ENCODE results near the gene F11. TPM values are rescaled to one million over a fixed set of nuclear protein-coding genes. Genes with fewer than 3 reads are reported as not detected.

F11 gene
- total and polyA plus RNA-seq, 9 donors: 0.05 to 0.23 (median 0.20) TPM; not detected in 6

DNA sequence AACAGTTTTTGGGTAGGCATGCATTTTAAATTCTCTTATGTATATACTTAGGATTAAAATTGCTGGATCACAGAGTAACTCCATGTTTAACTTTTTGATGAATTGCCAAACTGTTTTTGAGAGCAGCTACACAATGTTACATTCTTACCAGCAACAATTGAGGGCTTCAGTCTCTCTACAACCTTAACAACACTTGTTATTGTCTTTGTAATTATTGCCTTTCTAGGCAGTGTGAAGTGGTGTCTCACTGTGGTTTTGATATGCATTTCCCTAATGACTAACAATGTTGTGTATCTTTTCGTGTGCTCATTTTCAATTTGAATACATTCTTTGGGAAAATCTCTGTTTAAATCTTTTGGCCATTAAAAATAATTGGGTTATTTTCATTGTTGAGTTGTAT lies 17.3 kb upstream of the F11 start:
- intact Hi-C loops (cut with DNase I): no loop called here
- no peak for DNase-seq
- H3K36me3 ChIP-seq: no peaks in the 10 kb centered on the region

DNA sequence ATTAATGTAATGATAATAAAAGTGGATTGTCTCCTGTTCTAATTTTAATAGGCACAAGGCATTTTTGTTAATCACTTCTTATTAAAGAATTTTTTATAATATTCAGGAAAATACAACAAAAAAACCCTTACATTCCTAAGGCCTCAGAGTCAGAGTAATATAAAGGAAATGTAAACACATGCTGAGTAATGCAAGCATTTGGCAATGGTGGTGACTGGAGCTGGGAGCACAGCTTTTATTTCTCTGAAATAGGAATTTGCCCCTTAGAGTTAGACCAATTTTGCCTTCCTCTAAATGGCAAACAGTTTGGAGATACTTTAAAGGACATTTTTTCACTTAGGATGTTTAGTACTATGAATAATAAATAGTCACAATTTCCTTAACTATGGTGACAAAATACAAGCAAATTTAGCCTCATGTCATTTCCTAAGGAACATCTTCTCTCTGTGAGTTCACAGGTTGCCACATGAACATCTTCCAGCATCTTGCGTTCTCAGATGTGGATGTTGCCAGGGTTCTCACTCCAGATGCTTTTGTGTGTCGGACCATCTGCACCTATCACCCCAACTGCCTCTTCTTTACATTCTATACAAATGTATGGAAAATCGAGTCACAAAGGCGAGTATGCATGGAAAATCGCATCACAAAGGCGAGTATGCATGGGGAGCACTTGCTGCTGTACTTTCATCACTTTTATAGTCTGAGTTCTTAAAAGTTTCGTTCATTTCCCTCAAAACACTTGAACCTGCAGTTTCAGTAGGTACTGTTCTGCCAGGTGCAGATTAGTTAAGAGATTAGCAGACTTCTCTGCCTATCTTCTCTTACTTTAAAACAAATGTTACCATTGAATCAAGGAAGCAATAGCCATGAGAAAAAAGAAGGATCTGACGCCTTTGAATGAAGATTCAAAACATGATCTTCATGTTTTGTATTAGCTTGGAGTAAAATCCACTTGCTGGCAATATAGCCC lies 15.9 kb upstream of the F11 start:
- H3K36me3 ChIP-seq: no peaks in the 10 kb centered on the region
- H3K9me3 ChIP-seq: no peaks in the 10 kb centered on the region
- no peak overlapping the region for H3K4me3 ChIP-seq
- intact Hi-C loops (cut with DNase I): no loop called here
- no peak for DNase-seq
- WGBS, 3 donors: 71 to 80% (median 72%) methylated on average over 8 of the region's 8 CpGs
- no peak for TF ChIP-seq EP300 (IDR thresholded peaks at IDR 0.05)
- TF ChIP-seq, protein P1, sequence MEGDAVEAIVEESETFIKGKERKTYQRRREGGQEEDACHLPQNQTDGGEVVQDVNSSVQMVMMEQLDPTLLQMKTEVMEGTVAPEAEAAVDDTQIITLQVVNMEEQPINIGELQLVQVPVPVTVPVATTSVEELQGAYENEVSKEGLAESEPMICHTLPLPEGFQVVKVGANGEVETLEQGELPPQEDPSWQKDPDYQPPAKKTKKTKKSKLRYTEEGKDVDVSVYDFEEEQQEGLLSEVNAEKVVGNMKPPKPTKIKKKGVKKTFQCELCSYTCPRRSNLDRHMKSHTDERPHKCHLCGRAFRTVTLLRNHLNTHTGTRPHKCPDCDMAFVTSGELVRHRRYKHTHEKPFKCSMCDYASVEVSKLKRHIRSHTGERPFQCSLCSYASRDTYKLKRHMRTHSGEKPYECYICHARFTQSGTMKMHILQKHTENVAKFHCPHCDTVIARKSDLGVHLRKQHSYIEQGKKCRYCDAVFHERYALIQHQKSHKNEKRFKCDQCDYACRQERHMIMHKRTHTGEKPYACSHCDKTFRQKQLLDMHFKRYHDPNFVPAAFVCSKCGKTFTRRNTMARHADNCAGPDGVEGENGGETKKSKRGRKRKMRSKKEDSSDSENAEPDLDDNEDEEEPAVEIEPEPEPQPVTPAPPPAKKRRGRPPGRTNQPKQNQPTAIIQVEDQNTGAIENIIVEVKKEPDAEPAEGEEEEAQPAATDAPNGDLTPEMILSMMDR (IDR thresholded peaks at IDR 0.05): no peak
- no peak for TF ChIP-seq POLR2A (IDR thresholded peaks at IDR 0.05)
- H3K27ac ChIP-seq: no peak overlapping the region
- H3K27me3 ChIP-seq: no peaks in the 10 kb centered on the region
- H3K4me1 ChIP-seq (ENCODE audit: insufficient read depth): no peaks in the 10 kb centered on the region

More for the DNA sequence above, 17.3 kb upstream of the F11 start:
- Histone ChIP-seq H3K27ac (no peak overlapping the region), H3K4me3 (no peak overlapping the region), H3K9me3 (no peaks in the 10 kb centered on the region), H3K4me1 (ENCODE audit: insufficient read depth) (no peaks in the 10 kb centered on the region), H3K27me3 (no peaks in the 10 kb centered on the region)
- WGBS, 3 donors: 80 to 89% (median 82%) methylated on average over 1 of the region's 1 CpG
- TF ChIP-seq POLR2A (IDR thresholded peaks at IDR 0.05) (no peak), EP300 (IDR thresholded peaks at IDR 0.05) (no peak)
- TF ChIP-seq, protein P1 (IDR thresholded peaks at IDR 0.05): no peak

DNA sequence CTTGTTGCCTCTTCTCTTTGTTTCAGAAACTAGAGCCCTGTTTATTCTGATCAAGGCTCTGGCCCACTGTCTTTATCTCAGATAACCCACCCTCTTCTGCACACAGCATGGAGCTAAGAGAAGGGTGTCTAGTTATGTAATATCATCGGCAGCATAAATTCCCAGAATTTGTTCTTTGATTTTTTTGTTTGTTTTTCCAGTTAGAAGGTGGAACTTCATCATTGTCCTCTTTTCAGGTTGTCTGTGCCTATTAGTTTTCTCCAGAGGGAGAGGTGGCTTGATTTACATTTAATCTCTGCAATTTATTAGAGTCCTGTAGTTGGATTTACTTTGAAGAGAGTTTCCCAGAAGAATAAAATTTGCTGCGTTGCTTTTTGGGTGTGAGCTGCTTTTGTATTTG lies 15.2 kb upstream of the F11 start:
- no peaks in the 10 kb centered on the region for H3K9me3 ChIP-seq
- TF ChIP-seq, protein P1 (IDR thresholded peaks at IDR 0.05): no peak
- TF ChIP-seq EP300 (IDR thresholded peaks at IDR 0.05): no peak
- TF ChIP-seq POLR2A (IDR thresholded peaks at IDR 0.05): no peak

DNA sequence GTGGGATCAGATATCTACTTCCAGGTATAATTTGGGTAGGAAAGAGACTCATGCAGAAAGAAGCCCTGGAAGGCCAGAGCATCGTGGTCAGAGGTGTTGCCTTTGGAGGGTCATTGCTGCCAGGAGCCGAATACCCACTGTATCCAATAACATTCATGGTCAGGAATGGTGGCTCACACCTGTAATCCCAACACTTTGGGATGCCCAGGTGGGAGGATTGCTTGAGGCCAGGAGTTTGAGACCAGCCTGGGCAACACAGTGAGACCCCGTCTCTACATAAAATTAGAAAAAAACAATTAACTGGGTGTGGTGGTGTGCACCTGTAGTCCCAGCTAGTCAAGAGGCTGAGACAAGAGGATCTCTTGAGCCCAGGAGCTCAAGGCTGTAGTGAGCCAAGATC lies 10.9 kb upstream of the F11 start:
- TF ChIP-seq, protein P1 (IDR thresholded peaks at IDR 0.05): no peak
- no peak for TF ChIP-seq POLR2A (IDR thresholded peaks at IDR 0.05)
- 85 to 97% (median 92%) methylated on average over 3 of the region's 3 CpGs for WGBS, 3 donors
- Histone ChIP-seq H3K27ac (no peak overlapping the region), H3K27me3 (no peaks in the 10 kb centered on the region), H3K9me3 (no peaks in the 10 kb centered on the region), H3K4me1 (ENCODE audit: insufficient read depth) (no peaks in the 10 kb centered on the region), H3K4me3 (no peak overlapping the region), H3K36me3 (no peaks in the 10 kb centered on the region)
- intact Hi-C loops (cut with DNase I): no loop called here
- no peak for DNase-seq

More for the DNA sequence above, 15.2 kb upstream of the F11 start:
- no peak overlapping the region for H3K27ac ChIP-seq
- no peaks in the 10 kb centered on the region for H3K4me1 ChIP-seq (ENCODE audit: insufficient read depth)
- no peaks in the 10 kb centered on the region for H3K27me3 ChIP-seq
- H3K36me3 ChIP-seq: no peaks in the 10 kb centered on the region
- no peak overlapping the region for H3K4me3 ChIP-seq
- 59 to 73% (median 70%) methylated on average over 2 of the region's 2 CpGs for WGBS, 3 donors
- intact Hi-C loops (cut with DNase I): no loop called here
- DNase-seq: no peak
